HG03095 (cell line): ENCODE measurements around the gene ADAM19.

ENCODE experiments used
- ATAC-seq: cut with Tn5 transposase; IDR thresholded peaks from one replicate; pipeline ENCODE4 v1.9.1; 2021; ENCODE audit warnings: moderate library complexity; ENCODE audit not compliant: unreplicated experiment

The ADAM19 gene

GRCh38 chr5:157563929-157564716 is 11.5 kb downstream of the ADAM19 start:
- no peak for ATAC-seq

- ATAC-seq, result no peak
These were observed 12.1 kb downstream of the ADAM19 start for GRCh38 chr5:157563373-157563928.

DNA sequence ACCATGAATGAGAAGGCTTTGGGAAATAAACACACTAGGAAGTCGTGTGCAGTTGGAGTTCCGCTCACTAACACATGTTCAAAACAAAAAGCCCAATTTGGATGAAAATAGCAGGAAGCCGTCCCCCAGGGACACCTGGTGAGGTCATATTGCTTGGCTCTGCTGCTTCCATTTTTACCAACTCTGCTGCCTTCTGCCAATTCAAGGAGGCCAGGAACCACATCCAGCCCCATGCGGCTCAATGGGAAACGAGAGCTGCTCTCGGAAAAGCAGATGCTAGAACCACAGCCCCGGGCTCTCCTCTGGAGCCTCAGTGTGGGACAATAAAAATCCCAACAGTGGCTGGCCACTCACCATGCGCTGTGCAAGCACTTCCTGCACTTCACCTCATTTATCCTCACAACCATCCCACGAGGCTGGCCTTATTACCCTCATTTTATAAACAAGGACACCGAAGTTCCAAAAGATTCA is 13.4 kb downstream of the ADAM19 start:
- no peak for ATAC-seq

DNA sequence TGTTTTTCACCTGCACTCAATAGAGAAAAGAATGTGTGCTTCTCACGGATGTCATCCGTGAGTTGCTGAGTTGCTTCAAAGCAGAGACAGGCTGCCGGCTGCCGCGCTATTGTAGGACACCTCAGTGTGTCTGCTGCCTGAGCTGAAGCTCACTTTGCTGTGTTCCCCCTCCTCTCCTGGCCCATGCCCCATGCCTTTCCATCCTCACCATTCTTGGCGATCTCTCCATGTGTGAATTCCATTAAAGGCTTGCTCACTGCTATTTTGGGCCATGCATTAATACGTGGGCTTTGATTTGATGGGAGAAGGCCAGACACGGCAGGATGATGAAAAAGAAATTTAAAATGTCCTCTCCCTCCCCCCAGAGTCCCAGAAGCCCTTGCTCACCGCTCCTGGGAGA is 14.5 kb downstream of the ADAM19 start:
- ATAC-seq, result no peak

- no peak for ATAC-seq
These were observed 16.3 kb downstream of the ADAM19 start for GRCh38 chr5:157559301-157559700.

- ATAC-seq, result no peak
These were observed 16.9 kb downstream of the ADAM19 start for GRCh38 chr5:157558681-157559080.

- no peak for ATAC-seq
These were observed 17.5 kb downstream of the ADAM19 start for GRCh38 chr5:157558041-157558595.

DNA sequence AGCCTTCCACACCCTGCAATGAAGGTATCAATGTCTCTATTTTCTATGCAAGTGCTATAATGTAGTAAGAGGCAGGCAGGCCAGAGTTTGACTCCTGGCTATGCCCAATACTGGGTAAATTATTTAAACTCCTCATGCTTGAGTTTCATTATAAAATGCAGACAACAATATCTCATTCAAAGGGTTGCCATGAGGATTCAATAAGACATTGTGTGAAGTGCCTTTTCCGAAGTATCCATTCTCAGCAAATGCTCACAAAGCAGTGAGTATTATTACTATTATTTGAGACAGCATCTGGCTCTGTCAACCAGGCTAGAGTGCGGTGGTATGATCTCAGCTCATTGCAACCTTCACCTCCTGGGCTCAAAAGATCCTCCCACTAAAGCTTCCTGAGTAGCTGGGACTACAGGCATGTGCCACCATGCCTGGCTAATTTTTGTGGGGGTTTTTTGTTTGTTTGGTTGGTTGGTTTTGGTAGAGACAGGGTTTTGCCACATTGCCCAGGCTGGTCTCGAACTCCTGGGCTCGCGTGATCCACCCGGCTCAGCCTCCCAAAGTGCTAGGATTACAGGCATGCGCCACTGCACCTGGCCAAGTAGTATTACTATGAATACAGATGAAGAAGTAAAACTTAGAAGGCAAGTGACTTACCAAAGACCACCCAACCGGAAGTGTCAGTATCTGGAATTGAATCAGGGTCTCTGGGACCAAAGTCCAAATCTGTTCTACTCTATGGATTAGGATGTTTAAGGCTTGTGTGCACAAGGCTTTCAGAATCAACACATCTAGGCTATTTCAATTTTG is 18.8 kb downstream of the ADAM19 start:
- ATAC-seq, result no peak

GRCh38 chr5:157555037-157555640 is 20.4 kb downstream of the ADAM19 start:
- no peak for ATAC-seq

GRCh38 chr5:157554179-157555036 is 21.2 kb downstream of the ADAM19 start:
- no peak for ATAC-seq

GRCh38 chr5:157552650-157553049 is 22.9 kb downstream of the ADAM19 start:
- no peak for ATAC-seq

GRCh38 chr5:157550663-157551062 is 24.9 kb downstream of the ADAM19 start:
- ATAC-seq, result no peak

- ATAC-seq, result no peak
These were observed 25.5 kb downstream of the ADAM19 start for GRCh38 chr5:157549954-157550549.

- ATAC-seq, result no peak
These were observed 26.3 kb downstream of the ADAM19 start for GRCh38 chr5:157549283-157549629.

DNA sequence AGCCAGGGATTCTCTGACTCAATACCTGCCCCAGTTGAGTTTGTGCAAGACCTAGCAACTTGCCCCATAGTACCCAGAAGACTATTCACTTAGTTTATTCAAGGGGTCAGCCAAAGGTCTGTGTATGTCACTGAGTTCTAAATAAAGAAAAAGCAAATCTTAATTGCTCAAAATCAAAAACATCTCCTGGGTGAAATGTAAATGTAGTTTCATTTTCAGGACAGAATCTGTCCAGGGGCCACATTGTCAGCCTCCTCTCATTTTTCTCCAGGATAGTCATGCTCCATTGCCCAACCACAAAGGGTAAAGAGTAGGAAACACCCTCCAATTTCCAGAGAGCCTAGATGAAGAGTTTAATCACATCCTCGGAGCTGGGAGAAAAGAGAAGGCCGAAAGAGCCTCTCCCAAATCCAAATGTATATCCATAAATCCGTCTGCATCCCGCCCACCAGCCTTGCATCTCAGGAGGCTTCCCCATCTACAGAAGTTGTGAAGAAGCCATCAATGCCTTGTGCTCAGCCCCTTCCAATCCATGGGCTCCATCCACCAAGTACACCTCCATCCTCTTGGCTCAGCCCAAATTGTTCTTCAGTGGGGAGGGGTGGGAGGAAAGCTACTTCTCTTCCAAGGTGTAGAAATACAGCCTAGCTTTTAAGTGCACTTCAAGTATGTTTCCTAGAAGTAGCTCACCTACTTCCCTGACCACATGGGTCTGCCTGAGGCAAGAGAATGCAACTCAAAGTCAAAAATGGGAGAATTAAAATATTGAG is 26.9 kb downstream of the ADAM19 start:
- no peak for ATAC-seq

DNA sequence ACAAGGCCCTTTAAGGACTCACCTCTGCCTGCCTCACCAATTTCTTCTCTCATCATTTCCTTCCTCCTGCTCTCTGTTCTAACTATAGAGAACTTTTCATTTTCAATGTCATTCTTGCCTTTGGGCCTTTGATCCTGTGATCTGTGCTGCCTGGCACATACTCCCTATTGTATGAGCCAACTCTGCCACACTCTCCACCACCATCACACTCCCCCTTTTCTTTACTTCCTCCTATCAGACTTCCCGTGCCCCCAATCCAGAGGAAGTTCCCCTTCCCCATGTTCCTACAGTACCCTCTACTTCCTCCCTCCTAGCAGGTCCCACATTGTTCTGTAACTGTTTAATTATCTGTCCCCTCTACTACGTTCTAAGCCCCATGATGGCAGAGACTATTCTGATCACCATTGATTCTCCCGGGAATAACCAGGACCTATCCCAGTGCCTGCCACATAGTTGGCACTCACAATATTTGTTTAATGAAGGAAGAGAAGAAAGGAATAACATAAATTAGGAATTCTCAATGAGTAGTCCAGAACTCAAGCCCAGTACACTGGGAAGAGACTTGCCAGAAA is 27.5 kb downstream of the ADAM19 start:
- ATAC-seq, result no peak

DNA sequence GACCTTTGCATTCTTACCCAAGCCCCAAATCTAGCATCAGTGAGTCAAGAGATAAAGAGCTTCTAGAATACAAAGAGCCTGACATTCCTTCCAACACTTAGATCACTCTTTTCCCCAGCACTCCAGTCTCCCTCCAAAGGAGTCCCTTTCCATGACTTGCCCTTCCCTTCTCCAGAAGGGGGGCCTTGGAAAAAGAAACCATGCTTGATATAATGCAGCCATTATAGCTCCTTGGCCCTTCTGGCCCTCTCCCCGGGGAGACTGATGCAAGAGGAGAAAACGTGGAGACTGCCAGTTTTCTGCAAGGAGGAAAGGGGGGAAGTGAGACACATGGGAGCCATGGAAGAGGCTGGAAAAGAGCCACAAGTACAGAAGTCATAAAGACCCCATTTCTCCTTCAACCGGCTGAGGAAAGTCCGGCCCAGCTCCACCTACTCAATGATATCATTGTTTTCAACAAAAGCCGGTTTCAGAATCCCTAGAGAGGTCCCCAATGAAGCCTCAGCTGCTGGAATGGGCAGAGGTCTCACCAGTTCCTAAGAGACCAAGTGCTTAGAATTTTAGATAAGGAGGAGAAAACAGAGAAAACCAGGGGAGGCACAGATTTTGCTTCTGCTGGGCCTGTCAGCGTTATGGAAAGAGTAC is 29.0 kb downstream of the ADAM19 start:
- ATAC-seq, result no peak

- no peak for ATAC-seq
These were observed 29.8 kb downstream of the ADAM19 start for GRCh38 chr5:157545610-157546310.
